Measurements from ENCODE around the gene RPS6KA2. TPM values are rescaled to one million over a fixed set of nuclear protein-coding genes. Genes with fewer than 3 reads are reported as not detected.
"Not testable (repeated sequence)": the region's sequence is repeated elsewhere in the genome, so short reads cannot be mapped to it uniquely, and the experiment has no call there.

The RPS6KA2 gene
- total RNA-seq, 2 donors from 2014 or later = 28.1 to 28.5 TPM

DNA sequence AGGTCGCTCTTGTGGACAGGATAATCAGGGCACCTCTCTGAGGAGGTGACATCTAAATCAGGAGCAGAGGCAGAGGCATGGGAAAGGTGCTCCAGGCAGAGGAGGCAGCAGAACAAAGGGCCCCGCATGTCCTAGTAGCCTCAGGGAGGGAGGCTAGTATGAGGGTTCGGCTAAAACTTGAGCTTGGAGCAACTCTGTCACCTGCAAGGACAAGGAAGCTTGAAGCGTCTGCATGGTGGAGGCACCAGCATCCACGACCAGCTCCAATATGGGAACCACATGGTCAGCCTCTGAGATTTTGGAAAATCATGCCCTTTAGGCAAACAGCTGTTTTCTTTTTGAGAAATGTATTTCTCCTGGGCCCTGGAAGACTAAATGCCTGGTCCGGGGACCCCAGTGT, 231.3 kb downstream of the RPS6KA2 start:
- ATAC-seq (replicated peaks in 1 of 2) (no peak), DNase-seq (no peak)
- no peaks in the 10 kb centered on the region for H3K4me1 Mint-ChIP-seq (ENCODE audit: low read depth)
- H3K36me3 Mint-ChIP-seq (ENCODE audit: insufficient read depth in 2 of 2) = no peaks in the 10 kb centered on the region
- H3K27me3 Mint-ChIP-seq (ENCODE audit: low read depth) = peaks cover 12% of the 10 kb centered on the region
- no peak overlapping the region for H3K27ac Mint-ChIP-seq
- H3K9me3 Mint-ChIP-seq = peaks cover 0 to 1% of the 10 kb centered on the region in 2 donors
- no peak overlapping the region for H3K4me3 Mint-ChIP-seq

DNA sequence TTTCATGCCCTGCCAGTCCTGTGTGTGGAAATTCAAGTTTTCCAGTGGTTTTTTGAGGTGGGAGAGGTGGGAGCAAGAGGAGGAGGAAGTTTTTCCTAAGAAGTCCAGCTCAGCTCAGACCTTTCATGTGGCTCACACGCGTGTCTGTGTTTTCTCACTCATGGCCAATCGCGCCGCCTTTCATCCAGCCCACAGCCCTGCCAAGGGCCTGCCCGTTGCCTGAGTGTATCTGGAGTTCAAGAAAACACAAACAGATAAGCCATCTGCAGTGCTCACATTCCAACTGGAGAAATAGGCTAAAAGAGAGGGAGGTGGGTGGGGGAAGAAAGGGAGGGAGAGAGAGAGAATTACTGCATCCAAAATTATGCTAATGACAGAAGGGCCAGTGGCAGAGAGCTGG, 231.7 kb downstream of the RPS6KA2 start:
- Mint-ChIP-seq H3K4me1 (ENCODE audit: low read depth) (no peaks in the 10 kb centered on the region), H3K36me3 (ENCODE audit: insufficient read depth in 2 of 2) (no peaks in the 10 kb centered on the region), H3K27ac (no peak overlapping the region), H3K9me3 (peaks cover 0 to 1% of the 10 kb centered on the region in 2 donors), H3K4me3 (no peak overlapping the region), H3K27me3 (ENCODE audit: low read depth) (peaks cover 12% of the 10 kb centered on the region)
- DNase-seq (no peak), ATAC-seq (replicated peaks in 1 of 2) (no peak)

DNA sequence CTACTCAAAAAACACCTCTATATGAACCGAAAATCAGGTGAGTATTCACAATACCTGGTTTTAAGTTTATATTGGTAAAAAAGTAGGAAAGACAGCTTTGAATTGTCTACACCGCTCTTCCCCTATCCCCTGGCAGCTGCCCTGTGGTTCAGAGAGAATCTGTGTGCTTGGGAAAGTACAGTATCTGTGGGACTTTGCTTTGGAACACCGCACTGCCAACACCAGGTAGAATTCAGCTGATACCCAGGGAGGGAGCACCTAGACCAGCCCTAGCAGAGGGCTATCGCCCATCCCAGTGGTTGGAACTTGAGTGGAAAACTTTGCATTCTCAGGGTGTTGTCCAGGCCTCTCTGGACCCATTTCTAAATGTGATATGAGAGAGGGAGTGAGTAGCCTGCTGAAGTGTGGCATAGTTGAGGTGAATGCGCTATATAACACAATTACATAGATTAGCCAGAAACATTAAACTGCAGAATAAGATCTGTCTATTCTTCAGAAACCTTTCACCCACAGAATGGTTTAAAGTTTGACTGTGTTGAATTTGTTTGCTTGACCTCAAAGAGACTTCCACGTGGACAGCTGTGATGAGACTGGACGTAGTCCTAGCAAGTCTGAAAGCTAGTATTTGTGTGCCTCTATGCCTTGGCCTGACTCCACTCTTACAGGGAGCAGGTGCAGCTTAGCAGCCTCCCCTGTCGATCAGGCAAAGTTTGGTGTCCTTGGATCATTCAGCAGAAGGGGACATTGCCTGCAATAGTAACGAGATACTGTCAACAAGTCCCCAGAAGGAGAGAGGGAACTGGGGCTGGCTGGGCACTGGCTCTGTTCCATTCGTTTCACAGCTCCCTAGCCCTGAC, 232.8 kb downstream of the RPS6KA2 start:
- Mint-ChIP-seq H3K36me3 (ENCODE audit: insufficient read depth in 2 of 2) (no peaks in the 10 kb centered on the region), H3K4me1 (ENCODE audit: low read depth) (no peaks in the 10 kb centered on the region), H3K27me3 (ENCODE audit: low read depth) (peaks cover 14% of the 10 kb centered on the region), H3K9me3 (peaks cover 0 to 1% of the 10 kb centered on the region in 2 donors), H3K27ac (no peak overlapping the region), H3K4me3 (no peak overlapping the region)
- DNase-seq (no peak), ATAC-seq (replicated peaks in 1 of 2) (no peak)

DNA sequence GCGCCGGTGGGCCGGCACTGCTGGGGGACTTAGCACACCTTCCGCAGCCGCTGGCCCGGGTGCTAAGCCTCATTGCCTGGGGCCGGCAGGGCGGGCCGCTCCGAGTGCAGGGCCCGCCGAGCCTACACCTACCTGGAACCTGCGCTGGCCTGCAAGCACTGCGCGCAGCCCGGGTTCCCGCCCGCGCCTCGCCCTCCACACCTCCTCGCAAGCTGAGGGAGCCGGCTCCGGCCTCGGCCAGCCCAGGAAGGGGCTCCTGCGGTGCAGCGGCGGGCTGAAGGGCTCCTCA, 233.6 kb downstream of the RPS6KA2 start:
- Mint-ChIP-seq H3K27me3 (ENCODE audit: low read depth) (peaks cover 12% of the 10 kb centered on the region), H3K4me1 (ENCODE audit: low read depth) (no peaks in the 10 kb centered on the region), H3K27ac (no peak overlapping the region), H3K9me3 (peaks cover 0 to 1% of the 10 kb centered on the region in 2 donors), H3K36me3 (ENCODE audit: insufficient read depth in 2 of 2) (no peaks in the 10 kb centered on the region), H3K4me3 (no peak overlapping the region)
- DNase-seq = no peak
- no peak for ATAC-seq (replicated peaks in 1 of 2)

DNA sequence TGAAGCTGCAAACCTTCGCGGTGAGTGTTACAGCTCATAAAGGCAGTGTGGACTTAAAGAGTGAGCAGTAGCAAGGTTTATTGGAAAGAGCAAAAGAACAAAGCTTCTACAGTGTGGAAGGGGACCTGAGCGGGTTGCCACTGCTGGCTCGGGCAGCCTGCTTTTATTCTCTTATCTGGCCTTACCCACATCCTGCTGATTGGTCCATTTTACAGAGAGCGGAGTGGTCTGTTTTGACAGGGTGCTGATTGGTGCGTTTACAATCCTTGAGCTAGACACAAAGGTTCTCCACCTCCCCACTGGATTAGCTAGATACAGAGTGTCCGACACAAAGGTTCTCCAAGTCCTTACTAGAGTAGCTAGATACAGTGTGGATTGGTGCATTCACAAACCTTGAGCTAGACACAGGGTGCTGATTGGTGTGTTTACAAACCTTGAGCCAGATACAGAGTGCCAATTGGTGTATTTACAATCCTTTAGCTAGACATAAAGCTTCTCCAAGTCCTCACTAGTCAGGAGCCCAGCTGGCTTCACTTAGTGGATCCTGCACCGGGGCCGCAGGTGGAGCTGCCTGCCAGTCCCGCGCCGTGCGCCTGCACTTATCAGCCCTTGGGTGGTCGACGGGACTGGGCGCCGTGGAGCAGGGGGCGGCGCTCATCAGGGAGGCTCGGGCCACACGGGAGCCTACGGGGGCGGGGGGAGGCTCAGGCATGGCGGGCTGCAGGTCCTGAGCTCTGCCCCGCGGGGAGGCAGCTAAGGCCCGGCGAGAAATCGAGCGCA, 234.1 kb downstream of the RPS6KA2 start:
- not testable (repeated sequence) for DNase-seq; H3K36me3 Mint-ChIP-seq (ENCODE audit: insufficient read depth in 2 of 2); H3K27ac Mint-ChIP-seq; H3K4me1 Mint-ChIP-seq (ENCODE audit: low read depth); H3K9me3 Mint-ChIP-seq; ATAC-seq (replicated peaks in 1 of 2); H3K4me3 Mint-ChIP-seq
- peaks cover 12% of the 10 kb centered on the region for H3K27me3 Mint-ChIP-seq (ENCODE audit: low read depth)

DNA sequence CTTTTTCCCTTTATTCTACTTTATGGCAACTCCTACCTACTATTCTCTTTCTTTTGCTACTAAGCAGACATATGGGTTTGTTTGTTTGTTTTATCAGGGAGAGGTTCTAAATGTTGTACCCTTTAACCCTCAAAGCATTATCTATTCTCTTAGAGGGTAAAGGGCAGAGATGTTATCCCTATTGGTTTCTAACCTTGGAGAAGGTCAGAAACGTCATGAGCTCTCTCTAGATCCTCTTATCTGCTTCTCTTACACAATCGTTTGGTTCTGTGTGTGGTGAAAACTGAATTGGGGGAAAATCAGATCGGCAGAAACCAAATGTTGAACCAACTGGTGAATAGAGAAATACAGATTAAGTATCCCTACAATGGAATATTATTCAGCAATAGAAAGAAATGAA, 237.9 kb downstream of the RPS6KA2 start:
- Mint-ChIP-seq H3K27ac (no peak overlapping the region), H3K4me3 (no peak overlapping the region), H3K9me3 (no peaks in the 10 kb centered on the region), H3K36me3 (ENCODE audit: insufficient read depth in 2 of 2) (no peaks in the 10 kb centered on the region), H3K4me1 (ENCODE audit: low read depth) (peaks cover 4% of the 10 kb centered on the region), H3K27me3 (ENCODE audit: low read depth) (peaks cover 12% of the 10 kb centered on the region)
- ATAC-seq (replicated peaks in 1 of 2) (no peak), DNase-seq (no peak)

DNA sequence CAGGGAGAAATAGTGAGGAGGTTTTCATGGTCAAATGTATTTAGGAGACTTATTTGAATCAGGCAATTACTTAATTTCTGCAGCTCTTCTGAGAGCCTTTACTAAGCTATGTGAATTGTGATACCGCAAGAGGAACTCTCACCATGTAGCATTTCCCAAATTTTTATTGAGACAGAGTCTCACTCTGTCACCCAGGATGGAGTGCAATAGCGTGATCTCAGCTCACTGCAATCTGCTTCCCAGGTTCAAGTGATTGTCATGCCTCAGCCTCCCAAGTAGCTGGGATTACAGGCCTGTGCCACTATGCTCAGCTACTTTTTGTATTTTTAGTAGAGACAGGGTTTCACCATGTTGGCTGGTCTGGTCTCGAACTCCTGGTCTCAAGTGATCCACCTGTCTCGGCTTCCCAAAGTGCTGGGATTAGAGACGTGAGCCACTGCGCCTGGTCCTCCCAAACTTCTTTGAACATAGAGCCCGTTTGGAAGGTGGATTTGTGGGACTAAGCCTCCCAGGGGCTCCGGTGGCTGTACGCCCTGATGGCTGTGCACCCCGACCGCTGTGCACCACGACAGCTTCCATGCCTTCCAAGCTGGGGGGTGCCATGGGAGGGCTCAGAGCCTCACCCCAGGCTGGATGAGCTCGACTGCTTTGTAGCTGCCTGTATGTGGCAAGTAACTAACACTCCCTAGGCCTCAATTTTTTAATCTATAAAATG, 238.6 kb downstream of the RPS6KA2 start:
- H3K9me3 Mint-ChIP-seq = no peaks in the 10 kb centered on the region
- H3K4me1 Mint-ChIP-seq (ENCODE audit: low read depth) = peaks cover 6% of the 10 kb centered on the region
- ATAC-seq (replicated peaks in 1 of 2) (no peak), DNase-seq (no peak)
- no peak overlapping the region for H3K4me3 Mint-ChIP-seq
- no peaks in the 10 kb centered on the region for H3K36me3 Mint-ChIP-seq (ENCODE audit: insufficient read depth in 2 of 2)
- peaks cover 12% of the 10 kb centered on the region for H3K27me3 Mint-ChIP-seq (ENCODE audit: low read depth)
- no peak overlapping the region for H3K27ac Mint-ChIP-seq

DNA sequence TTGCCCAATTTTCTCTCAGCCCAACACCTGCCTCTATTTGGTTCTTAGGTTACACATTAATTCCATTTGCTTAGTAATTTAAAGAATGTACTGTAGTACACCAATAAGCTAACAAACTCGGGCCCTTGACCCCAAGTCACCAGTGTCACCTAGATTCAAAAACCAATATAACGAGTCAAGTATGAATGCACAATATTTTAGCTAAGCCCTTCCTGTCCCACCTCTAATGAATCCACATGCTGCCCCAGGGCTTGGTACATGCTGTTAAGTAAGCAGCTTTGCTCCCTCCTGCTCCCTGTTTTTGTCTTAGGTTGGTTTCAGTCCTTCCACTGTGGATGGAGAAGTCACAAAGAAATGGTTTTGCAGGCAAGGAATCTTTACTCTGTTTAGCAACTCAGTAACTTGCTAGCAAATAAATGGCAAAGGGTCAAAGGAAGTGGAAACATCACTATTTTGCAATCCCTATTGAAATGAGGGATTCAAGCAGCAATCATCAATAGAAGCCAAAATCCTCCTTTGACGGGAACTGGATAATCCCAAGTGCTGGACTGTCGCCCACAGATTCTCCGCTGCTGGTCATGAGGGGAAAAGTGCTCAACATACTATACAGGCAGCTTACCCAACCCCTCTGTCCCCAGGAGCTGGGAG, 239.3 kb downstream of the RPS6KA2 start:
- H3K36me3 Mint-ChIP-seq (ENCODE audit: insufficient read depth in 2 of 2) = no peaks in the 10 kb centered on the region
- no peak for ATAC-seq (replicated peaks in 1 of 2)
- H3K9me3 Mint-ChIP-seq = no peaks in the 10 kb centered on the region
- peaks cover 11% of the 10 kb centered on the region for H3K27me3 Mint-ChIP-seq (ENCODE audit: low read depth)
- no peak overlapping the region for H3K27ac Mint-ChIP-seq
- peaks cover 6% of the 10 kb centered on the region for H3K4me1 Mint-ChIP-seq (ENCODE audit: low read depth)
- no peak for DNase-seq
- no peak overlapping the region for H3K4me3 Mint-ChIP-seq

DNA sequence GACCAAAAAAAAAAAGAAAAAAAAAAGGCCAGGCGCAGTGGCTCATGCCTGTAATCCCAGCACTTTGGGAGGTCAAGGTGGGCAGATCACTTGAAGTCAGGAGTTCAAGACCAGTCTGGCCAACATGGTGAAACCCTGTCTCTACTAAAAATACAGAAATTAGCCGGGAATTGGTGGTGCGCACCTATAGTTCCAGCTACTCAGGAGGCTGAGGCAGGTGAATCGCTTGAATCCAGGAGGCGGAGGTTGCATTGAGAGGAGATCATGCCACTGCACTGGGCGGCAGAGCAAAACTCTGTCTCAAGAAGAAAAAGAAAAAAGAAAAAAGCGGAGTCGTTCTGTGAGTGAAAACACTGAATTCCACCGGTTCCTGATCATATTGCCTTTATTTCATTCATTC, 240.0 kb downstream of the RPS6KA2 start:
- H3K4me1 Mint-ChIP-seq (ENCODE audit: low read depth); DNase-seq; ATAC-seq (replicated peaks in 1 of 2); H3K9me3 Mint-ChIP-seq; H3K36me3 Mint-ChIP-seq (ENCODE audit: insufficient read depth in 2 of 2); H3K27me3 Mint-ChIP-seq (ENCODE audit: low read depth); H3K27ac Mint-ChIP-seq; H3K4me3 Mint-ChIP-seq: not testable (repeated sequence)

DNA sequence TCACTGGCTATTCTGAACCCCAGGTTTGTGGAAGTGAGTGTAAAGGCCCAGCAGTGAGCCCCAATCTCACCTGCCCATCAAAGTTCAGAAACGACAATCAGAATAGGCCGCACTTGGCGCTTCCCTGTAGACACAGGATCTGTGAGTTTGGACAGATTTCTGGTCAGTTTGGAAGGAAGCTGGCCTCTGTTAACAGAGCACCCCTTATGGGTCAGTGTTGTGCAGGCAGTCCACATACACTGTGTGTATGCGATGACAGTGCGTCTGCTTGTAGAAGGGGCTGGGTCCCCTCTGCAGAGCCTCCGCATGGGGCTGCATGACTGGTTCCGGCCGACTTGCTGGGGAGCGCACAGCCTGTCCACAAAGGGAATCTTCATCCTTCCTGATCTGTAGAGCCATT, 240.9 kb downstream of the RPS6KA2 start:
- H3K27me3 Mint-ChIP-seq (ENCODE audit: low read depth) = peaks cover 6% of the 10 kb centered on the region
- no peak for ATAC-seq (replicated peaks in 1 of 2)
- peaks cover 14% of the 10 kb centered on the region for H3K4me1 Mint-ChIP-seq (ENCODE audit: low read depth)
- no peak for DNase-seq
- H3K27ac Mint-ChIP-seq = no peak overlapping the region
- H3K9me3 Mint-ChIP-seq = no peaks in the 10 kb centered on the region
- no peaks in the 10 kb centered on the region for H3K36me3 Mint-ChIP-seq (ENCODE audit: insufficient read depth in 2 of 2)
- no peak overlapping the region for H3K4me3 Mint-ChIP-seq

DNA sequence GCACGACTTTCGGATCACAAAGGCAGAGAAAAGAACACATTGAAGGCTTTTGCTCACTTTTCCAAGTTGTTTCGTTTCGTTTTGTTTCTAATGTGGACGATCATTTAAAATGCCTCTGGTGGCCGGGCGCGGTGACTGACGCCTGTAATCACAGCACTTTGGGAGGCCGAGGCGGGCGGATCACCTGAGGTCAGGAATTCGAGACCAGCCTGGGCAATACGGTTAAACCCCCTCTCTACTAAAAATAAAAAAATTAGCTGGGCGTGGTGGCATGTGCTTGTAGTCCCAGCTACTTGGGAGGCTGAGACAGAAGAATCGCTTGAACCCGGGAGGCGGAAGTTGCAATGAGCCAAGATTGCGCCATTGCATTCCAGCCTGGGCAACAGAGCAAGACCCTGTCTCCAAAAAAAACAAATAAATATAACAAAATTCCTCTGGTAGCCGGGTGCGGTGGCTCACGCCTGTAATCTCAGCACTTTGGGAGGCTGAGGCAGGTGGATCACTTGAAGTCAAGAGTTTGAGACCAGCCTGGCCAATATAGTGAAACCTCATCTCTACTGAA, 243.2 kb downstream of the RPS6KA2 start:
- ATAC-seq (replicated peaks in 1 of 2); H3K27me3 Mint-ChIP-seq (ENCODE audit: low read depth); H3K9me3 Mint-ChIP-seq; H3K36me3 Mint-ChIP-seq (ENCODE audit: insufficient read depth in 2 of 2): not testable (repeated sequence)
- H3K4me1 Mint-ChIP-seq (ENCODE audit: low read depth) = peaks cover 17% of the 10 kb centered on the region
- peak overlapping the region; percentile 75 for H3K27ac Mint-ChIP-seq
- DNase-seq = peak; percentile 29 to 35
- H3K4me3 Mint-ChIP-seq = peak overlapping the region; percentile 81 to 85

DNA sequence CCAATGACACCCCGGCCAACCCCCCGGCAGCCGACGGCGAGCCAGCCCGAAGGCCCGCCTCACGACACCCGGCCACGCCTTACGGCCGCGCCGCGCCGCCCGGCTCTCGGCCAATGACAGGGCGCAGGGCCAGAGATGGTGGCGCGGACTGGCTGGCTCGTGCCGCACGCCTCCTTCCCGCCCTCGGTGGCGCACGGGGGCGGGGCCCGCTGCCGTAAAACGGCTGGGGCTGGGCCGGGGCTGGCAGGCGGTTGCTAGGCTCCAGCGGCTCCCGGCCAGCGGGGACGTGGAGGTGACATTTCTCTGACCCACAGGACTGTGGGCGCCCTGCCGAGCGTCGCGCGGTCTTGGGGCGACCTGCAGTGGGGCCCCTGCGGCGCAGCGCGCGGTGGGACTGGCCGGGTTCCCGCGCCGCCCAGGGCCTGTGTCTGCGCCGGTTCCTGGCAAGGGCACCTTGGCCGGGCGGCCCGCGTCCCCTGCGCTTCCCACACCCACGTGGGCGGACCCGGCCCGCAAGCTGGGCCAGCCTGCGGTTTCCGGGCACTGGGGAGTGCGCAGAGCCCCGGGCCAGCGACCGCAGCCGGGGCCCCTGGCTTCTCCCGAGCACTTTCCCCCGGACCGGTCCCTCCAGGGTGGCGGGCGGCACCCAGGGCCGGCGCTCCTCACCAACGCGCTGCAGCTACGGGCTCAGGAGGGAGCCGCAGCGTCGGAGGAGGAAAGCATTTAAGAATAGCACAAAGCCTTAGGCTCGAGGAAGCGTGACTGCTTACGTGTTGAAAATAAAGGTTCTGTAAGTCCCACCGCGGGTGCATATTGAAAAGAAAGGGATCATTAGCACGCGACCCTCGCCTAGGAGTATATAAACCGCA, 243.9 kb downstream of the RPS6KA2 start, which contains the start of gene MPC1:
Gene MPC1 (minus strand): TSS at position 8 of the 869 bp plus-strand sequence. CDS start 64 bp downstream, outside the sequence.
- peak; percentile 93 for ATAC-seq (replicated peaks in 1 of 2)
- Mint-ChIP-seq H3K4me1 (ENCODE audit: low read depth) (peaks cover 17% of the 10 kb centered on the region), H3K9me3 (no peaks in the 10 kb centered on the region), H3K4me3 (peak within 1 kb of the TSS; percentile 92 to 95), H3K27me3 (ENCODE audit: low read depth) (no peaks in the 10 kb centered on the region), H3K27ac (peak within 1 kb of the TSS; percentile 75), H3K36me3 (ENCODE audit: insufficient read depth in 2 of 2) (no peaks in the 10 kb centered on the region)
- DNase-seq = peak; percentile 96 to 98

Data from activated T-cell treated with anti-CD3 and anti-CD28 coated beads, Interleukin-2, amount 50 U/mL, for 72 hours (primary cell).